ENCODE results near the gene UBA3.

The UBA3 gene

GRCh38 chr3:69011096-69011730, 69.0 kb downstream of the UBA3 start:
- DNase-seq (ENCODE audit: low spot score) = no peak

- no peak for DNase-seq (ENCODE audit: low spot score)
These were observed 70.4 kb downstream of the UBA3 start for GRCh38 chr3:69009559-69010410.

GRCh38 chr3:69008980-69009379, 71.2 kb downstream of the UBA3 start:
- DNase-seq (ENCODE audit: low spot score) = no peak

GRCh38 chr3:69005791-69006482, 74.2 kb downstream of the UBA3 start:
- no peak for DNase-seq (ENCODE audit: low spot score)

- DNase-seq (ENCODE audit: low spot score) = no peak
These were observed 74.9 kb downstream of the UBA3 start for GRCh38 chr3:69005071-69005790.

All from RKO (cell line).